Adrenal gland (tissue), 12 donors: ENCODE data around the gene ABCG1. TPM values are rescaled to one million over a fixed set of nuclear protein-coding genes. Genes with fewer than 3 reads are reported as not detected.

Experiments used
- DNase-seq, 7 donors: peaks; one replicate each; pipeline ENCODE4 v3.0.0-alpha.2; 2019 to 2020
- H3K27ac ChIP-seq, 5 donors: fragments of 200-600 bp; sonication (generic) in 4 of 5; 1 replicate in 3 of 5; 2 replicates in 2 of 5; pipeline versions ENCODE4 v1.5.1 to v1.8.0; 2016 to 2020; ENCODE audit warnings: mild to moderate bottlenecking in 1 of 5
- H3K27me3 ChIP-seq: fragments of 200-600 bp; 2 replicates; pipeline ENCODE4 v1.8.0; 2021
- H3K36me3 ChIP-seq, 2 donors: fragments of 200-600 bp; replicated peaks in 1 of 2; 1 replicate in 1 of 2; 2 replicates in 1 of 2; pipeline versions ENCODE4 v1.5.1 to v1.8.0; 2018 to 2022
- H3K4me1 ChIP-seq, 2 donors: fragments of 200-600 bp; replicated peaks in 1 of 2; 1 replicate in 1 of 2; 2 replicates in 1 of 2; pipeline versions ENCODE4 v1.5.1 to v1.8.0; 2018 to 2021
- H3K4me3 ChIP-seq, 4 donors: fragments of 200-600 bp; sonication (generic) in 3 of 4; one replicate each; pipeline ENCODE4 v1.5.1; 2016 to 2018
- H3K9me3 ChIP-seq, 3 donors: fragments of 200-600 bp; sonication (generic) in 1 of 3; replicated peaks in 1 of 3; 1 replicate in 2 of 3; 2 replicates in 1 of 3; pipeline versions ENCODE4 v1.5.1 to v1.8.0; 2016 to 2021
- POLR2A ChIP-seq, 2 donors: fragments of 450-650 bp; IDR thresholded peaks; one replicate each; pipeline ENCODE4 v1.6.1; 2017; ENCODE audit warnings: antibody characterized with exemption in 2 of 2, mild to moderate bottlenecking in 2 of 2, moderate library complexity in 1 of 2
- WGBS, 4 donors: extraction: QIAGEN DNeasy Blood & Tissue Kit in 2 of 4; methylation state at CpG; one replicate each; pipeline versions ENCODE4 v1.1.5 to v1.1.7; 2013 to 2017; 5-methylcytosine and 5-hydroxymethylcytosine counted together
- intact Hi-C, 2 donors: fragments of 100-400 bp; cut with DNase I; formaldehyde crosslinking; loops; one replicate each; pipeline versions ENCODE4 v1.14.1 to v1.15.0; 2022 to 2023
- polyA plus RNA-seq, 3 donors: library from polyadenylated mRNA; stranded (reverse); fragments of 200-250 nt in 2 of 3; fragments of 350-450 nt in 1 of 3; fragmentation: Illumina TruSeq in 1 of 3; extraction: RNeasy Lipid Tissue Mini Kit (QIAGEN cat#74804) in 1 of 3; gene quantifications; one replicate each; pipeline ENCODE4 v1.2.3, GENCODE V29; 2013 to 2014
- total RNA-seq, 9 donors: library from RNA; depleted of rRNA in 4 of 9; stranded (reverse); fragments of >200 nt in 4 of 9; fragments of 120-200 nt in 1 of 9; fragmentation: NEBNext Ultra II Directional in 1 of 9; extraction: Animal tissue kit (Norgen Biotek cat#: 25700) in 1 of 9; gene quantifications; one replicate each; pipeline versions ENCODE4 v1.1.0 to v1.2.4, GENCODE V29; 2013 to 2023
- TF ChIP-seq, protein P1 (sequence below), 6 experiments: fragments of 450-650 bp in 4 of 6; fragments of 200-600 bp in 2 of 6; sonication (generic) in 1 of 6; IDR thresholded peaks; 1 replicate in 5 of 6; 2 replicates in 1 of 6; pipeline versions ENCODE4 v1.5.1 to v1.8.0; 2016 to 2021; ENCODE audit warnings: antibody characterized with exemption in 6 of 6, mild to moderate bottlenecking in 2 of 6, moderate library complexity in 1 of 6
- donor health status: healthy with polysubstance abuse.
- donor health status: Bipolar disorder and iron deficiency.
- donor health status: DM: yes; HTN: yes; CAD: no.
- donor health status: DM: no; HTN: no; CAD: no.
- donor health status: DM: no; HTN: no; CAD: no.
- donor health status: DM: yes; HTN: yes; CAD: no.

ABCG1 gene
- total and polyA plus RNA-seq, 12 donors = 23.2 to 136 (median 67.9) TPM

DNA sequence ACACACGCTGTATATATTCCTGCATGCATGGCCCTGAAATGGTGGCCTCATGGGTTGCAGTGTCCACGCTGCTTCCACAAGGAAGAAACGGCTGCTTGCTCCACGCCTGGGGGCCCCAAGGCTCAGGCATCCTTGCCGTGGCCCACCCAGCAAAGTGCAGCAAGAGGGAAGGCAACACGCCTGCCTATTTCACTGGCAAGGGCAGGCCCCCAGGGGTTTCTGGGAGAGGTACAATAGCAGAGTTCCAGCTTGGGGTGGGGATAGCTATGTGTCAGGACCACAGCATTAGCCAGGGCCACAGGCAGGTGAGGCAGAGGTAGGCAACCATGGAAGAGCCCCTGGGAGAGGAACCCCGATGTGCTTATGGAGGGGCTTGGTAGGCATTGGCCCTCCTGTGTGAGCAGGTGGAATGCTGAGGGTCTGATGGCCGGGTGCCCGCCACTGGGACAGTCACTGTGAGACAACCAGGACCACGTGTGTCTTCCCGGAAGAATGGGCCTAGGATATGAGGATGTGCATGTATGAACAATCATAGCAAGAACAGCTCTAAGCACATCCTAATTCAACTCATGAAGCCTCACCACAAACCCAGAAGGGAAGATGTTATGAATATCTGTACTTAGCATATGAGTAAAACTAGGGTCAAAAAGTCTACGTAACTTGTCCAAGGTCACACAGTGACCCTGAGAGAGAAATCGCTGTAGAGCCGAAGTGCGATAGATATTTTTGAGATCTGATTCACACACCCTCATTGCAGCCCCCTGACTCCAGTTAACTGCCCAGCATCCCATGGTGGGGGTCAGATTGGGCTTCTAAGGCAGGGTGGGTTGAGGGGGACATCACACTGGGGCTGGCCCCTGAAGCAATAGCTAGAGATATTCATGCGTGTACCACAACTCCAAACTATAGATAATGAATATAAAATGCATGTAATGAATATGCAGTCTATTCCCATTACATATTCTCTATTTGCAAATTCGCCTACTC is 120.1 kb downstream of the ABCG1 start:
- DNase-seq = peak in 1 of 7 donors; percentile 7
- Histone ChIP-seq H3K4me1 (no peaks in the 10 kb centered on the region), H3K27me3 (peaks cover 20% of the 10 kb centered on the region), H3K27ac (no peak overlapping the region), H3K4me3 (no peak overlapping the region), H3K36me3 (no peaks in the 10 kb centered on the region), H3K9me3 (no peaks in the 10 kb centered on the region)
- intact Hi-C loops = no loop called here
- TF ChIP-seq, protein P1, sequence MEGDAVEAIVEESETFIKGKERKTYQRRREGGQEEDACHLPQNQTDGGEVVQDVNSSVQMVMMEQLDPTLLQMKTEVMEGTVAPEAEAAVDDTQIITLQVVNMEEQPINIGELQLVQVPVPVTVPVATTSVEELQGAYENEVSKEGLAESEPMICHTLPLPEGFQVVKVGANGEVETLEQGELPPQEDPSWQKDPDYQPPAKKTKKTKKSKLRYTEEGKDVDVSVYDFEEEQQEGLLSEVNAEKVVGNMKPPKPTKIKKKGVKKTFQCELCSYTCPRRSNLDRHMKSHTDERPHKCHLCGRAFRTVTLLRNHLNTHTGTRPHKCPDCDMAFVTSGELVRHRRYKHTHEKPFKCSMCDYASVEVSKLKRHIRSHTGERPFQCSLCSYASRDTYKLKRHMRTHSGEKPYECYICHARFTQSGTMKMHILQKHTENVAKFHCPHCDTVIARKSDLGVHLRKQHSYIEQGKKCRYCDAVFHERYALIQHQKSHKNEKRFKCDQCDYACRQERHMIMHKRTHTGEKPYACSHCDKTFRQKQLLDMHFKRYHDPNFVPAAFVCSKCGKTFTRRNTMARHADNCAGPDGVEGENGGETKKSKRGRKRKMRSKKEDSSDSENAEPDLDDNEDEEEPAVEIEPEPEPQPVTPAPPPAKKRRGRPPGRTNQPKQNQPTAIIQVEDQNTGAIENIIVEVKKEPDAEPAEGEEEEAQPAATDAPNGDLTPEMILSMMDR (IDR thresholded peaks at IDR 0.05) = no peak
- no peak for TF ChIP-seq POLR2A (IDR thresholded peaks at IDR 0.05)
- WGBS, 4 donors = 76 to 88% (median 82%) methylated on average over 14 to 17 of the region's 17 CpGs

GRCh38 chr21:42340187-42341050 is 121.5 kb downstream of the ABCG1 start:
- Histone ChIP-seq H3K4me3 (no peak overlapping the region), H3K27me3 (peaks cover 18% of the 10 kb centered on the region), H3K9me3 (no peaks in the 10 kb centered on the region), H3K36me3 (no peaks in the 10 kb centered on the region), H3K4me1 (no peaks in the 10 kb centered on the region), H3K27ac (no peak overlapping the region)
- intact Hi-C loops = no loop called here
- WGBS, 4 donors = 73 to 83% (median 80%) methylated on average over 22 to 24 of the region's 24 CpGs
- peak in 2 of 7 donors; percentile 12 to 39 for DNase-seq
- TF ChIP-seq, protein P1 (IDR thresholded peaks at IDR 0.05) = no peak
- TF ChIP-seq POLR2A (IDR thresholded peaks at IDR 0.05) = no peak

- DNase-seq = peak in 2 of 7 donors; percentile 10 to 42
- H3K36me3 ChIP-seq = no peaks in the 10 kb centered on the region
- TF ChIP-seq, protein P1 (IDR thresholded peaks at IDR 0.05) = no peak
- no peak for TF ChIP-seq POLR2A (IDR thresholded peaks at IDR 0.05)
- intact Hi-C loops = no loop called here
- no peaks in the 10 kb centered on the region for H3K9me3 ChIP-seq
- 87 to 94% (median 91%) methylated on average over 15 of the region's 15 CpGs for WGBS, 4 donors
- no peak overlapping the region for H3K4me3 ChIP-seq
- H3K4me1 ChIP-seq = no peaks in the 10 kb centered on the region
- peaks cover 6% of the 10 kb centered on the region for H3K27me3 ChIP-seq
- H3K27ac ChIP-seq = no peak overlapping the region
Observed at GRCh38 chr21:42341776-42342542, 123.0 kb downstream of the ABCG1 start.
